Measurements from ENCODE around the gene BCO1. TPM values are rescaled to one million over a fixed set of nuclear protein-coding genes. Genes with fewer than 3 reads are reported as not detected.

The BCO1 gene
- polyA plus RNA-seq, 2 donors, result 0.16 to 0.41 TPM

DNA sequence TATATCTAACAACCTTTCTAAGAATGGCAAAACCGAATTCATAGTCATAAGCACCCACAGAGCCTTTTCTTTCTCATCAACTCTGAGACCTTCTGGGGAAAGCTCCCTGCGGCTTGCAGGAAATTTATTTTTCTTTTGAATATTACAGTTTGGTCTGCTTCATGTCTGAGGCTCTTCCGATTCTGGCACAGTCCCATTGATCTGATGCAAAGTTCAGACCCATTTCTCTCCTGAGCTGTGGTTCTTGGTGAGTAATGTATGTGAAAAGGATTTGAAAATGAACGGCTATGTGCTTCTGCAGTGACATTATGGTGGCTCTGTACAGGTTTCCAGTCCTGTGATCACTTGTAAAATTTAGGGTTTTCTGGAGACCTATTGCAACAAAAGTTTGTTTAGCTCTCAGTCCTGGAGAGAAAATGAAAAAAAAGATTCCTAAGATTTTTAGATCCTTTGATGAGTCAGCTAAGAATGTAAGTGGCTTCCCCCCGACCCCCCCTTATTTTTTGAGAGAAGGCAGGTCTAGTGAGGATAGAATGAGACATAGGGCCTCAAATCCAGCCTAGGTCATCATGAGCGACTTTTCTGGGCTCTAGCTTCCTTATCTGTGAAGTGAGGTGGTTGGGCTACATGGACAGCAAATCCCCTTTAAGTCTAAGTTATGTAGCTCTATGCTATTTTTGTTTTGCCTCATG lies 80.9 kb downstream of the BCO1 start:
- H3K4me3 ChIP-seq (ENCODE audit: low read depth in 1 of 2, low read length in 2 of 2), result no peak overlapping the region
- no peaks in the 10 kb centered on the region for H3K27me3 ChIP-seq (ENCODE audit: control insufficient read depth in 1 of 2, insufficient read depth in 2 of 2, low read length in 2 of 2)
- WGBS, 2 donors, result 52 to 58% methylated on average over 6 of the region's 6 CpGs
- H3K9me3 ChIP-seq (ENCODE audit: control insufficient read depth in 2 of 2, insufficient read depth in 1 of 2, low read depth in 1 of 2, low read length in 1 of 2), result no peaks in the 10 kb centered on the region
- H3K36me3 ChIP-seq (ENCODE audit: control insufficient read depth in 2 of 2, insufficient read depth in 2 of 2, low read length in 1 of 2), result no peaks in the 10 kb centered on the region
- peak overlapping the region; percentile 5 to 51 for H3K27ac ChIP-seq (ENCODE audit: low read depth in 2 of 2, low read length in 1 of 2)
- peaks cover 0 to 8% of the 10 kb centered on the region in 2 donors for H3K4me1 ChIP-seq (ENCODE audit: control insufficient read depth in 2 of 2, insufficient read depth in 2 of 2, low read length in 1 of 2)

DNA sequence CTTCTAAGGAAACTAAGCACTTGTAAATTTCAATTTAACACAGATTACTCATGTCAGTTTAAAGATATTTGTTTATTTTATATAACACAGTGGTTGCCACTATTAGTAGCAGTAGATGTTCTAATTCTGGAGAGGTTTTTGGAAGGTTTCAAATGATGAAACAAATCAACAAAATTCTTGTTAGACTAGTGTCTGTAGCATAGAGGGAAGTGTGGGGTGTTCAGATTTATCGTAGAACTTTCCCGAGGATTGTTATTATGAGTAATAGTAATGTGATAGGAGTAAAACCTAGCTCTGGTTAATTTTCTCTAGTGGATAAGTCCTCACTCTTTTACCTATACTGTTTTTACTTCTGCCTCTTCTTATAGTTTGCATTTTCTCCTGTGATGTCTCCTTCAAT lies 82.5 kb downstream of the BCO1 start:
- Histone ChIP-seq H3K27ac (ENCODE audit: low read depth in 2 of 2, low read length in 1 of 2) (no peak overlapping the region), H3K4me3 (ENCODE audit: low read depth in 1 of 2, low read length in 2 of 2) (no peak overlapping the region), H3K9me3 (ENCODE audit: control insufficient read depth in 2 of 2, insufficient read depth in 1 of 2, low read depth in 1 of 2, low read length in 1 of 2) (no peaks in the 10 kb centered on the region), H3K27me3 (ENCODE audit: control insufficient read depth in 1 of 2, insufficient read depth in 2 of 2, low read length in 2 of 2) (no peaks in the 10 kb centered on the region), H3K36me3 (ENCODE audit: control insufficient read depth in 2 of 2, insufficient read depth in 2 of 2, low read length in 1 of 2) (no peaks in the 10 kb centered on the region), H3K4me1 (ENCODE audit: control insufficient read depth in 2 of 2, insufficient read depth in 2 of 2, low read length in 1 of 2) (peaks cover 3 to 10% of the 10 kb centered on the region in 2 donors)
- 56 to 68% methylated on average over 2 of the region's 2 CpGs for WGBS, 2 donors

DNA sequence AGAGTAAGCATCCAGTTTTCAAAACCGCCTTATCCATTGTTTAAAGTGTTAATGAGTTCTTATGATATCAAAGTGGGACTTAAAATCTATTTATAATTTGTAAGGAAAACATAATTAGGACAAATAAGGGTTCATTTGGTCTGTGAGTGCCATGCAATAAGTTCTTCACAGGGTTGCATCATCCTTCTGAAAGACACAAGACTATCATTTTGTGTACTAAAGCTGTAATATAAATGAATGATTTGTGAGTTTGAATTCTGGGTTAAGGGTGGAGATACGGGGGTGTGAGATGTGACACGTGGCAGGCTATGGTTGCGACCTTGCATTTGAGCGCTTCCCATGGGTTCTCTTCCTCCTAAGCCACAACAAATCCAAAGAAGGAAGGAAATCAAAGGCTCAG lies 83.0 kb downstream of the BCO1 start:
- H3K27ac ChIP-seq (ENCODE audit: low read depth in 2 of 2, low read length in 1 of 2), result no peak overlapping the region
- no peaks in the 10 kb centered on the region for H3K9me3 ChIP-seq (ENCODE audit: control insufficient read depth in 2 of 2, insufficient read depth in 1 of 2, low read depth in 1 of 2, low read length in 1 of 2)
- no peaks in the 10 kb centered on the region for H3K36me3 ChIP-seq (ENCODE audit: control insufficient read depth in 2 of 2, insufficient read depth in 2 of 2, low read length in 1 of 2)
- no peaks in the 10 kb centered on the region for H3K27me3 ChIP-seq (ENCODE audit: control insufficient read depth in 1 of 2, insufficient read depth in 2 of 2, low read length in 2 of 2)
- 88 to 91% methylated on average over 5 of the region's 5 CpGs for WGBS, 2 donors
- no peak overlapping the region for H3K4me3 ChIP-seq (ENCODE audit: low read depth in 1 of 2, low read length in 2 of 2)
- H3K4me1 ChIP-seq (ENCODE audit: control insufficient read depth in 2 of 2, insufficient read depth in 2 of 2, low read length in 1 of 2), result peaks cover 3 to 10% of the 10 kb centered on the region in 2 donors

DNA sequence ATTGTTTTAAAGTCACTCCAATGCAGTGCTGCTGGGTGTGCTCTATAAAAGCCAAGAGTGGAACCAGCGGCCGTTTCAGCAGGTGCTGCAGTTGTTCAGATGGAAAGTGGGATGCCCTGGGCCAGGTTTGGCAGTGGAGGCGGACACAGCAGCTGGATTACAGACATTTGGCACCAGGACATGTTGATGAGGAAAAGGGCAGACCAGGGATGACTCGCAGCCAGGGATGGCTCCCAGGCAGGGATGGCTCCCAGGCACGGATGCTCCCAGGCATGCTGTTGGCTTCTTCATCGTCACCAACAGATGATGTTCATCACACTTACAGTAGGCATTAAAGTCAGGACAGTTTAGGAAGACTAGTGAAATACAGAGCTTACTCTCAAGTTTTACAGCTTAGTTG lies 86.3 kb downstream of the BCO1 start:
- no peaks in the 10 kb centered on the region for H3K36me3 ChIP-seq (ENCODE audit: control insufficient read depth in 2 of 2, insufficient read depth in 2 of 2, low read length in 1 of 2)
- no peak overlapping the region for H3K4me3 ChIP-seq (ENCODE audit: low read depth in 1 of 2, low read length in 2 of 2)
- H3K9me3 ChIP-seq (ENCODE audit: control insufficient read depth in 2 of 2, insufficient read depth in 1 of 2, low read depth in 1 of 2, low read length in 1 of 2), result no peaks in the 10 kb centered on the region
- no peaks in the 10 kb centered on the region for H3K27me3 ChIP-seq (ENCODE audit: control insufficient read depth in 1 of 2, insufficient read depth in 2 of 2, low read length in 2 of 2)
- H3K4me1 ChIP-seq (ENCODE audit: control insufficient read depth in 2 of 2, insufficient read depth in 2 of 2, low read length in 1 of 2), result peaks cover 3 to 8% of the 10 kb centered on the region in 2 donors
- H3K27ac ChIP-seq (ENCODE audit: low read depth in 2 of 2, low read length in 1 of 2), result peak overlapping the region in 1 of 2 donors; percentile 24
- 54 to 79% methylated on average over 6 of the region's 6 CpGs for WGBS, 2 donors

DNA sequence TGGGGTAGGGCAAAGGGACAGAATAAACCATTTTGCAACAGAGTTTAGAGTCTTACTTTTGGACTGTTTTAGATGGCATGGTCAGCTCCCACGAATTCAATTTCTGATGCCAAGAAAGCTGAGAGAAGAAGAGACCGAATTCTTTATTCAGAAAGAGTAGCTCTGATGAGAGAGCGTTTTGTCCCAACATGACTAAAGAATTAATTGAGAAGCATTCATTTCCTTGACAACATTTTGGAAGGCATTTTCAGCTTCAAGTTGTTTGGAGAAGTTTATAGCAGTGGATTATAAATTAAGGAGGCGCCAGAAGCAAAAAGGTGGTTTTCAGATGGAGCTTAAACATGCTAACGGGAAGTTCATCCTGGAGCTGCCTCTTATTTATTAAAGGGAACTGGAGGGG lies 88.5 kb downstream of the BCO1 start:
- H3K36me3 ChIP-seq (ENCODE audit: control insufficient read depth in 2 of 2, insufficient read depth in 2 of 2, low read length in 1 of 2), result no peaks in the 10 kb centered on the region
- WGBS, 2 donors, result 42 to 50% methylated on average over 5 of the region's 5 CpGs
- H3K4me3 ChIP-seq (ENCODE audit: low read depth in 1 of 2, low read length in 2 of 2), result no peak overlapping the region
- H3K27me3 ChIP-seq (ENCODE audit: control insufficient read depth in 1 of 2, insufficient read depth in 2 of 2, low read length in 2 of 2), result no peaks in the 10 kb centered on the region
- no peaks in the 10 kb centered on the region for H3K9me3 ChIP-seq (ENCODE audit: control insufficient read depth in 2 of 2, insufficient read depth in 1 of 2, low read depth in 1 of 2, low read length in 1 of 2)
- H3K27ac ChIP-seq (ENCODE audit: low read depth in 2 of 2, low read length in 1 of 2), result peak overlapping the region; percentile 67 to 76
- H3K4me1 ChIP-seq (ENCODE audit: control insufficient read depth in 2 of 2, insufficient read depth in 2 of 2, low read length in 1 of 2), result peaks cover 3 to 10% of the 10 kb centered on the region in 2 donors

DNA sequence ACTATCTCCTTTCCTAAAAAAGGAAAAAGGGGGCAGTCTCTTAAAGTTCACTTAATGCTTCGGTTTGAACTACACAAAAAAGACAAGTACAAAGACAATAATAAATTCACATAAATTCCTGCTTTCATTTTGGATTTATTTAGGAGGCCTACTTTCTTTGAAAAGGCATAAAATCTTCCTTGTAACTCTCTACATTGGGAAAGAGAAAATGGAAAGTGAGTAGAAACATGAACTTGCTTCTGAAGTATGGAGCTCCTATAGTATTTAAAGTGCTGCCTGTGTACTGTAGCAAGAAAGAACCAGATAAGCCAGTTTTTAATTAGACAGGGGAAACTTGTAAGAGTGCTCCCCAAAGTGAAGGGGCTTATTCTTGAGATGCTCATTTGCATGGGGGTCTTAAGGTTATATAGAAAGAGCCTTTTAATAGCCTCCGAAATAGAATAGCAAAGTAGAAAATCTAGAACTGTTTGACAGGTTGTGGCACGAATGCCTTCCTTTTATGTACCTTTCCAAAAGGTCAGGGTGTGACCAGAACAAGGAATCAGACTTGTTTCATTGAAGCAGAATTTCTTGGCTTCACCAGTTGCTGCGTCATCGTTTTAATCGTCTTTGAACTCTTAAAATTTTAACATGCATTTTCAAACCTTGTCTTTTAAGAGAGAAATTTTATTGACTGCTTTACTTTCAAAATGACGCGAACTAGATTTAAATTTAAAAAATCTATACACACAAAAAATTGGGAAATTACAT lies 89.1 kb downstream of the BCO1 start:
- H3K36me3 ChIP-seq (ENCODE audit: control insufficient read depth in 2 of 2, insufficient read depth in 2 of 2, low read length in 1 of 2), result peaks cover 4 to 6% of the 10 kb centered on the region in 2 donors
- peak overlapping the region in 1 of 2 donors; percentile 76 for H3K27ac ChIP-seq (ENCODE audit: low read depth in 2 of 2, low read length in 1 of 2)
- H3K4me1 ChIP-seq (ENCODE audit: control insufficient read depth in 2 of 2, insufficient read depth in 2 of 2, low read length in 1 of 2), result peaks cover 3 to 10% of the 10 kb centered on the region in 2 donors
- 43 to 60% methylated on average over 8 of the region's 8 CpGs for WGBS, 2 donors
- H3K27me3 ChIP-seq (ENCODE audit: control insufficient read depth in 1 of 2, insufficient read depth in 2 of 2, low read length in 2 of 2), result no peaks in the 10 kb centered on the region
- H3K9me3 ChIP-seq (ENCODE audit: control insufficient read depth in 2 of 2, insufficient read depth in 1 of 2, low read depth in 1 of 2, low read length in 1 of 2), result no peaks in the 10 kb centered on the region
- no peak overlapping the region for H3K4me3 ChIP-seq (ENCODE audit: low read depth in 1 of 2, low read length in 2 of 2)

DNA sequence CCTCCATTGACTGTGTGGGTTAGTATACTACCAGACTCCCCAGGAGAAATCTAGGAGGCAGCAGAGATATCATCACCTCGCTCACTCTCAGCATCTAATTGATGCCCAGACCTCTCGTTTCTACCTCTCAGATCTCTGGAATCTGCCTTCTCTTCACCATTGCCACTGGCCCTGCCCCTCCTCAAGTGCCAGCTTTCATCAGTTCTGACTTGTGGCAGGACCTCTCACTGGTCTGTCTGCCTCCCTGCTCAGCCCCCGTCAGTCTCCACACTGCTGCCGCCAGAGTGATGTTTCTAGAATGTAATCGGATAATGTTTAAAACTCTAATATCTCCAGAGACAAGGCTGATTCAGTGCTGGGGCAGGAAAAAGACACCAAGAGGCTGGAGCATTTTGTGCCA lies 91.5 kb downstream of the BCO1 start:
- Histone ChIP-seq H3K9me3 (ENCODE audit: control insufficient read depth in 2 of 2, insufficient read depth in 1 of 2, low read depth in 1 of 2, low read length in 1 of 2) (no peaks in the 10 kb centered on the region), H3K4me1 (ENCODE audit: control insufficient read depth in 2 of 2, insufficient read depth in 2 of 2, low read length in 1 of 2) (peaks cover 0 to 5% of the 10 kb centered on the region in 2 donors), H3K27me3 (ENCODE audit: control insufficient read depth in 1 of 2, insufficient read depth in 2 of 2, low read length in 2 of 2) (no peaks in the 10 kb centered on the region), H3K36me3 (ENCODE audit: control insufficient read depth in 2 of 2, insufficient read depth in 2 of 2, low read length in 1 of 2) (peaks cover 4 to 6% of the 10 kb centered on the region in 2 donors), H3K27ac (ENCODE audit: low read depth in 2 of 2, low read length in 1 of 2) (peak overlapping the region; percentile 7 to 63), H3K4me3 (ENCODE audit: low read depth in 1 of 2, low read length in 2 of 2) (no peak overlapping the region)
- 62 to 80% methylated on average over 5 of the region's 5 CpGs for WGBS, 2 donors

DNA sequence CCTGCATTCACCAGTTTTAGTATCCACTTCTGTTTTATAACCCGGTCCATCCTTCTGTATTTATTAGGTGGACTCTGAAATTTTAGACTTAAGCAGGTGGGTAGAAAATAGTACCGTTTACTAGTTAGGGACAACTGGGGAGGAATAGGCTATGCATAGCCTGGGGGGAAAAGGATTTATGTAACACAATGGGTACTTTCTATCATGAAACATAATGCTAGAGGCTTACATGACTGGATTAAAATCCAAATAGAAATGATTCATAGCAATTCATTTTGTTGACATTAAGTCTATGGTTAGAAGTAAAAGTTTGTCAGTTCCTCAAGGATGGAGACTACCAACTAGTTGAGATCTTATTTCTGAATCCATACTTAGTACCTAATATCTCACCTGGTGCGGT lies 94.9 kb downstream of the BCO1 start:
- Histone ChIP-seq H3K27me3 (ENCODE audit: control insufficient read depth in 1 of 2, insufficient read depth in 2 of 2, low read length in 2 of 2) (no peaks in the 10 kb centered on the region), H3K27ac (ENCODE audit: low read depth in 2 of 2, low read length in 1 of 2) (no peak overlapping the region), H3K4me3 (ENCODE audit: low read depth in 1 of 2, low read length in 2 of 2) (no peak overlapping the region), H3K36me3 (ENCODE audit: control insufficient read depth in 2 of 2, insufficient read depth in 2 of 2, low read length in 1 of 2) (peaks cover 4 to 8% of the 10 kb centered on the region in 2 donors), H3K9me3 (ENCODE audit: control insufficient read depth in 2 of 2, insufficient read depth in 1 of 2, low read depth in 1 of 2, low read length in 1 of 2) (no peaks in the 10 kb centered on the region), H3K4me1 (ENCODE audit: control insufficient read depth in 2 of 2, insufficient read depth in 2 of 2, low read length in 1 of 2) (peaks cover 0 to 4% of the 10 kb centered on the region in 2 donors)
- WGBS, 2 donors, result 78% methylated on average over 3 of the region's 3 CpGs

DNA sequence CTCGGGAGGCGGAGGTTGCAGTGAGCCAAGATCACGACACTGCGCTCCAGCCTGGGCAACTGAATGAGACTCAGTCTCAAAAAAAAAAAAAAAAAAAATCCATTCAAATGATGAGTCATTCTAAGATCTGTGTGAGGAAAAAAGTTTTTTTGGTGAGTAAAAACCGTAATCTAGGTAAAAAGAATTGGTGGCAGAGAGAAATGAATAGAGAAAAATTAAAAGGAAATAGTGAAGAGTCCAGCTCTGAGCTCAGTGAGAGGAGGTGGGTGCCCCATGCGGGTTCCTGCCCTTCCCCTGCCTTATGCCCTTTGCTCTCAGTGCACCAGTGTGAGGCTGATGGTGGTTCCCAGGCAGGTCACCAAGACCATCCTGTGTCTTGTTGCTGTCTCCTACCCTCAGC lies 97.2 kb downstream of the BCO1 start:
- Histone ChIP-seq H3K9me3 (ENCODE audit: control insufficient read depth in 2 of 2, insufficient read depth in 1 of 2, low read depth in 1 of 2, low read length in 1 of 2) (no peaks in the 10 kb centered on the region), H3K27me3 (ENCODE audit: control insufficient read depth in 1 of 2, insufficient read depth in 2 of 2, low read length in 2 of 2) (no peaks in the 10 kb centered on the region), H3K4me1 (ENCODE audit: control insufficient read depth in 2 of 2, insufficient read depth in 2 of 2, low read length in 1 of 2) (no peaks in the 10 kb centered on the region), H3K27ac (ENCODE audit: low read depth in 2 of 2, low read length in 1 of 2) (no peak overlapping the region), H3K36me3 (ENCODE audit: control insufficient read depth in 2 of 2, insufficient read depth in 2 of 2, low read length in 1 of 2) (peaks cover 4 to 8% of the 10 kb centered on the region in 2 donors), H3K4me3 (ENCODE audit: low read depth in 1 of 2, low read length in 2 of 2) (no peak overlapping the region)
- WGBS, 2 donors, result 83 to 84% methylated on average over 6 of the region's 6 CpGs

All from esophagus (tissue), 2 donors.